Activated naive CD8-positive, alpha-beta T cell treated with anti-CD3 and anti-CD28 coated beads for 36 hours (primary cell): Measurements from ENCODE around the gene ANKMY2. TPM values are rescaled to one million over a fixed set of nuclear protein-coding genes. Genes with fewer than 3 reads are reported as not detected.
"Not testable (repeated sequence)": the region's sequence is repeated elsewhere in the genome, so short reads cannot be mapped to it uniquely, and the experiment has no call there.

Experiments
- DNase-seq: peaks from one replicate; pipeline ENCODE4 v3.0.0; 2021
- H3K27ac Mint-ChIP-seq: one replicate; pipeline ENCODE4 v1.8.0; 2022; ENCODE audit warnings: mild to moderate bottlenecking, moderate library complexity, mixed read lengths
- H3K27me3 Mint-ChIP-seq: one replicate; pipeline ENCODE4 v1.8.0; 2022; ENCODE audit warnings: mild to moderate bottlenecking, mixed read lengths
- H3K36me3 Mint-ChIP-seq: one replicate; pipeline ENCODE4 v1.8.0; 2021; ENCODE audit warnings: mild to moderate bottlenecking, mixed read lengths
- H3K4me1 Mint-ChIP-seq: one replicate; pipeline ENCODE4 v1.8.0; 2021; ENCODE audit warnings: mixed read lengths
- H3K4me3 Mint-ChIP-seq: one replicate; pipeline ENCODE4 v1.8.0; 2022; ENCODE audit warnings: mild to moderate bottlenecking, moderate library complexity, mixed read lengths
- H3K9me3 Mint-ChIP-seq: one replicate; pipeline ENCODE4 v1.8.0; 2022; ENCODE audit warnings: mixed read lengths
- total RNA-seq, 2 experiments: library from RNA; stranded (reverse); gene quantifications; one replicate each; pipeline ENCODE4 v1.2.3, GENCODE V29; 2021

Gene ANKMY2
- total RNA-seq: 10 to 100 TPM; 12.1 to 12.5 TPM

DNA sequence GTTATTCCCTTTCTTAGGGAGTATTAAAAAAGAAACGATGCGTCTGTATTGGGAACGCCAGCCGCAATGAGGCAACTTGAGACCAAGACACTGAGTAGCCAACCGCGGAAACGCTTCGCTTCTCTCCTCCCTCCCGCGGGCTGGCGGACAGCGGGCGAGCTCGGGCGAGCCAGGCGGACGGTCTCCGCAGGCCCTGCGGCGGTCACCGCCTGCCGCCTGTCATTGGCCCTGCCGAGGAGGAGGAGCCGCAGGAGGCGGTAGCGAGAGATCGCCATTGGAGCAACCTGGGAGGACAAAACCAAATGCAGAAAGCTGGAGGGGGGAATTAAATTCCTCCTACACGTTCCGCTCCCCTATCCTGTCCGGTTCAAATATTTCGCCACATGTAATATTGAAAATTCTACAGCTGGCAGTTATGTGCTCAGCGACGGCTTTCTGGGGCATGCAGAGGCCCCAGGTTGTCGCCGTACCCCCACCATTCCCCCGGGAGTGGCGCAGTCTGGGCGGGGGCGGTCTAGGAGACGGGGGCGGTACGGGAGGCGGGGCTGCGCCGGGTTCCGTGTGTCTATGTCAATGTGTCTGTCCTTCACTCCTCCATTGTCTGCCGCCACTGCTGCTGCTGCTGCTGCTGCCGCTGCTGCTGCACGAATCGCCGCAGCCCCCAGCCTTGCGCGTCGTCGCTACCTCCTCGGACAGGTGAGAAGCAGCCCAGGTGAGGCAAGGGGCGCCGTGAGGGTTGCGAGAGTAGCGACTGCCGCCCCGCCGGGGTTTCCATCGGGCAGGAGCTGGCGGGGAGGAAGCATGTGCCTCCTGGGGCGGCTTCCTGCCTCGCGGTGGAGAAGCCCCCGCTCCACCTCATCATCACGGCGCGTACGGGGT, at the start of gene ANKMY2, which contains the start of gene BZW2:
Gene ANKMY2, minus strand, starts transcription at position 162 of the 879 bp plus-strand sequence. CDS start 181 bp downstream, outside the sequence.
Gene BZW2, plus strand, starts transcription at position 589 of the 879 bp plus-strand sequence. CDS start 19,263 bp downstream, outside the sequence.
- peak within 1 kb of the TSS; percentile 99 for H3K4me3 Mint-ChIP-seq
- H3K36me3 Mint-ChIP-seq: peaks cover 43% of the 10 kb centered on the region
- no peaks in the 10 kb centered on the region for H3K27me3 Mint-ChIP-seq
- peak; percentile 95 for DNase-seq
- H3K9me3 Mint-ChIP-seq: no peaks in the 10 kb centered on the region
- H3K4me1 Mint-ChIP-seq: peaks cover 50% of the 10 kb centered on the region
- peak within 1 kb of the TSS; percentile 99 for H3K27ac Mint-ChIP-seq

DNA sequence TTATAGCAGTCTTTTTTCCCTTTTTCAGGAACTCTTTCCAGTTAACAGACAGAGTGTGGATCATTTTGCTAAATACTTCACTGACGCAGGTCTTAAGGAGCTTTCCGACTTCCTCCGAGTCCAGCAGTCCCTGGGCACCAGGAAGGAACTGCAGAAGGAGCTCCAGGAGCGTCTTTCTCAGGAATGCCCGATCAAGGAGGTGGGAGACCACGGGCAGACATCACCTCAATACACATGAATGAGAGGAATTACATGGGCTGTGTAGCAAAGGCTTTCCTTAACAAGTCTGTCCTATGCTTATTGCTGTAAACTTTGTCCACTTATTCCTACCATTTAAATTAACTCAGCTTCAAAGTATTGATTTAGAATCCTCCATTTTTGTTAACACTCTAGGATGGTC, 49.3 kb upstream of the ANKMY2 start:
- H3K36me3 Mint-ChIP-seq: peaks cover 55% of the 10 kb centered on the region
- H3K27ac Mint-ChIP-seq: no peak overlapping the region
- no peak for DNase-seq
- H3K4me1 Mint-ChIP-seq: peaks cover 8% of the 10 kb centered on the region
- no peaks in the 10 kb centered on the region for H3K27me3 Mint-ChIP-seq
- H3K4me3 Mint-ChIP-seq: no peak overlapping the region
- H3K9me3 Mint-ChIP-seq: no peaks in the 10 kb centered on the region

DNA sequence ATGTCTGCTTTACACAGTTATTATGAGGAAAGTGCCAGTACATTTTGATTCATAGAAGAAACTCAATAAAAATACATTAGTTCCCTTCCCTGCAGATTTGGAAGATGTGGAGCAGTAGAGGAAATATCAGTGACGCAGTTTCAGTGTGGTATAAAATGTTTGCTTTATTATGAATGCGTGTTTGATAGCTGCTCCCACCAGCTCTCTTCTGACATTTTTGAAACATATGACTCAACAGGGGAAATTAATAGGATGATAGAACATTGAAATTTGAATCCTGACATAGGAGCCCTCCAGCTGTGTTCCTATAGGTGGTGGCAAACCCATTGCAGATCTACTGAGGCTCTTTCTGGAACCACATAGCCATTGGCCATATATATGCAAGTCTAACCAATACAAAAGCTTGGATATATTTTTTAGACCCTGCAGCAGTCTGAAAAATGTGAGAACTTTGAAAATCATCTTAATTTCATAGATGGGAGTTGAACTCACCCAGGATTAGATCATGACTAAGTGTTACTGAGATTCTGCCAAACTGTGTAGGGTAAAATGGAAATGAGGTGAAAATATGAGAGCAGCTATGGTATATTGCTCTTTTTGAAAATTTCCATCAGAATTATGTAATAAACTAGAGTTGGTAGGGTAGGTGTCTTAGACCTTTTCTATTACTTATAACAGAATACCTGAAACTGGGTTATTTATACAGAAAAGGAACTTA, 48.2 kb upstream of the ANKMY2 start:
- Mint-ChIP-seq H3K4me3 (no peak overlapping the region), H3K36me3 (peaks cover 48% of the 10 kb centered on the region), H3K27me3 (no peaks in the 10 kb centered on the region), H3K4me1 (peaks cover 8% of the 10 kb centered on the region), H3K27ac (no peak overlapping the region), H3K9me3 (no peaks in the 10 kb centered on the region)
- no peak for DNase-seq

DNA sequence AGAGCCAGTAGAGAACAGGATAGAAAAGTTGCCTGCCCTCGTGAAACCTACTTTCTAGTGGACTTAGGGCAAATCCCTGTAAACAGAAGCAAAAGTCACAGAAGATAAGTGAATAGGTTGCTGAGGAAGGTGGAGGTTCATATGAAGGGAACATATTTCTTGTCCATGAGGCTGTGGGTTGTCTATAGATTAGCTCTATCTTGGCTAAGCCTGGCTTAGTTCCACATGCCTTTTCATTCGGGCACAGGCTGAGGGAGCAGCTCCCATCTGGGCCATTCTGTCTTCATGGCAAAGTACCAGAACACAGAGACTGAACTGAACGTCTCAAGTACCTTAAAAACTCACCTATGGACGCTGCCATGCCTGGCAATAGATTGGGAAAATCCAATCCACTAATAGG, 45.7 kb upstream of the ANKMY2 start:
- H3K4me3 Mint-ChIP-seq: no peak overlapping the region
- no peaks in the 10 kb centered on the region for H3K9me3 Mint-ChIP-seq
- H3K36me3 Mint-ChIP-seq: peaks cover 36% of the 10 kb centered on the region
- H3K27me3 Mint-ChIP-seq: no peaks in the 10 kb centered on the region
- H3K4me1 Mint-ChIP-seq: peaks cover 8% of the 10 kb centered on the region
- no peak for DNase-seq
- no peak overlapping the region for H3K27ac Mint-ChIP-seq

DNA sequence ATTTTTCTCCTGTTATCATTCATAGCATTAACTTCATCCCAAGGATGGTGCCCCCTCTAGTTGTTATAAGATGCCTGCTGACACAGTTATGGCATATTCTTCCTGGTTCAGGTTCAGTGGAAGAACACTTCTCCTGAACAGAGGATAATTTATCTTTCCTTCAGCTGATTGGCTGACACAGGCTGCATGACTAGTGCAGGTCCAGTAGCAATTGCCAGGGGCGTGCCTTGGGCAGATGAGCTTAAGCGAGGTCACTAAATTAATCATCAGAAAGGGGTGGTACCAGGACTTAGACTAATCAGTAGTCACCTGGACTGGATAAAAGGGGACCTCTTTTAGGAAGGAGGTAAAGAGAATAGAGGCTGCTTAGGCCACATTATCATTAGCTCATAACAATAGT, 42.7 kb upstream of the ANKMY2 start:
- Mint-ChIP-seq H3K36me3 (peaks cover 44% of the 10 kb centered on the region), H3K4me1 (peaks cover 21% of the 10 kb centered on the region), H3K27me3 (no peaks in the 10 kb centered on the region), H3K9me3 (no peaks in the 10 kb centered on the region), H3K27ac (no peak overlapping the region), H3K4me3 (no peak overlapping the region)
- DNase-seq: no peak

DNA sequence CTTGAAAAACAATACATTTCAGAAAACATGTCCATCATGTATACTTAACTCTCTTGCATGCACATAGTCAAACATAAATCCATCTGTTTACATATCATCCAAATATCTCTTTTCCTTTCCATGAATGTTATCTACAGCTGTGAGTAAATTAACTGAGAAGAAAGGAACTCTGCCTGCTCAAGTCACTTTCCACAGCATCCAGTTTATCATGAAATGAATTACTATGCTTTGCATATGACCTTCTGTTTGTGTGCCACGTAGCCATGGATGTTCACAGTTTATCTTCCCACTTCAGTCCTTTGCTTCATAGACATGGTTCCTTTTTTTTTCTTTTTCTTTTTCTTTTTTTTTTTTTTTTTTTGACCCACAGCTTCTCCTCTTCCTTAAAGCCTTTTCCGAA, 40.0 kb upstream of the ANKMY2 start:
- Mint-ChIP-seq H3K9me3 (no peaks in the 10 kb centered on the region), H3K36me3 (peaks cover 45% of the 10 kb centered on the region), H3K27ac (peak overlapping the region; percentile 79), H3K4me1 (peaks cover 23% of the 10 kb centered on the region), H3K4me3 (no peak overlapping the region), H3K27me3 (no peaks in the 10 kb centered on the region)
- no peak for DNase-seq

DNA sequence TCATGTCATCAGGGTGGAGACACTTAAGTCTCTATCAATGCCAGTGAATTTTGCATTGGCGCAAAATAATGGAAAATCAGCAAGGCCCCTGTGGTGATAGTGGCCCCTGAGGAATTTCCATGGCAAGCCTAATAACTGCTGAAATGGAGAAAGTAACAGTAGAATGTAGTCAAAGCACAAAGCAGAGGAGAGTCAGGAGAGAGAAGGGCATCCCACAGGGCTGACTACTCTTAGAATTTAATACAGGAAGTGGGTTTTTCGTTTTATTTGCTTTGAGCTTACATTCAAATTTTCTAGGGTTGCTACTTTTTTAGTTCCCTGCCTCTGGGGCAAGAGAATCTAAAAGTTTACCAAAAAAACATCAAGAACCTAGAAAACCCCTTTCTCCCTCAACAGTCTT, 39.4 kb upstream of the ANKMY2 start:
- DNase-seq: peak; percentile 2
- Mint-ChIP-seq H3K27me3 (no peaks in the 10 kb centered on the region), H3K4me3 (no peak overlapping the region), H3K9me3 (no peaks in the 10 kb centered on the region), H3K36me3 (peaks cover 51% of the 10 kb centered on the region), H3K4me1 (peaks cover 23% of the 10 kb centered on the region), H3K27ac (peak overlapping the region; percentile 79)

DNA sequence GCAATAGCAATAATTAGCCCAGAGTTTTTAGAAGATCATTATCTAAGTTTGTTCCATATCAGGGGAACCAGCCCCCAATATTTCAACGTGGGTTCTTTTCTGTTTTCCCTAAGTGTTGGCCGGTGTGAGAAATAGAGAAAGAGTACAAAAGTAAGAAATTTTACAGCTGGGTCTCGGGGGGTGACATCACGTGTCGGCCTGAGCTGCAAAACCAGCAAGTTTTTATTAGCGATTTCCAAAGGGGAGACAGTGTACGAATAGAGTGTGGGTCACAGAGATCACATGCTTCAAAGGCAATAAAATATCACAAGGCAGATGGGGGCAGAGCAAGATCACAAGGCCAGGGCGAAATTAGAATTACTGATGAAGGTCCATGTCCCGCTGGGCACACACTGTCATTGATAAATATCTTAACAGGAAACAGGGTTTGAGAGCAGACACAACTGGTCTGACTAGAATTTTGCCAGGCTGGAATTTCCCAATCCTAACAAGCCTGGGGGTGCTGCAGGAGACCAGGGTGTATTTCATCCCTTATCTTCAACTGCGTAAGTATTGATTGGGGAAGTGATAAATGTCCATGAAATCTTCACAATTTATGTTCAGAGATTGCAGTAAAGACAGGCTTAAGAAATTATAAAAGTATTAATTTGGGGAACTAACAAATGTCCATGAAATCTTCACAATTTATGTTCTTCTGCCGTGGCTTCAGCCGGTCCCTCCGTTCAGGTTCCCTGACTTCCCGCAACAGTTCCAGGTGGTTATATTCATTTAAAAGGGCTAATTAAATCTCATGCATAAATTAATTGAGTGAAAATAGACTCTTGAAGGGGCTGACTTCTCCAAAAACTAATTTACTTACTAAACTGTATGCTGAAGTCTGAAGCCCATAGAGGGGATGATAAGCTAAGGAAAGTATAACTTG, 33.4 kb upstream of the ANKMY2 start:
- DNase-seq, H3K9me3 Mint-ChIP-seq, H3K4me3 Mint-ChIP-seq, H3K27ac Mint-ChIP-seq, H3K27me3 Mint-ChIP-seq, H3K4me1 Mint-ChIP-seq: not testable (repeated sequence)
- H3K36me3 Mint-ChIP-seq: peaks cover 50% of the 10 kb centered on the region

DNA sequence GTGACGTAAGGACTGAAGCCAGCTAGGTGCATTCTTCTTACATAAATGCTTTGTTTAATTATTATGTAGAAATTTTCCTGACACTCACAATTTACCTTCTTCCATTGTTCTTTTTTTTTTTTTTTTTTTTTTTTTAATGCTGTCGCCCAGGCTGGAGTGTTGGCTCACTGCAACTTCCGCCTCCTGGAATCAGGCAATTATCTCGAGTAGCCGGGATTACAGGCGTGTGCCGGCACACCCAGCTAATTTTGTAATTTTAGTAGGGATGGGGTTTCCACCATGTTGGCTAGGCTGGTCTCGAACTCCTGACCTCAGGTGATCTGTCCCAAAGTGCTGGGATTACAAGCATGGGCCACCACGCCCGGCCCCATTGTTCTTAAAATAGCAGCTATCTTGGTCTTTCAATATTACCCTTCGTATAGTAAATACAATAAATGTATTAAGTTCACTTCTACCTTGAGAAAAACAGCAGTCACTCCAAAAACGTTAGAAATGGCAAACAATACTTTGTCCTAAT, 32.5 kb upstream of the ANKMY2 start:
- Mint-ChIP-seq H3K36me3 (peaks cover 50% of the 10 kb centered on the region), H3K27ac (no peak overlapping the region), H3K4me3 (no peak overlapping the region), H3K9me3 (no peaks in the 10 kb centered on the region), H3K4me1 (peaks cover 4% of the 10 kb centered on the region), H3K27me3 (no peaks in the 10 kb centered on the region)
- DNase-seq: no peak

DNA sequence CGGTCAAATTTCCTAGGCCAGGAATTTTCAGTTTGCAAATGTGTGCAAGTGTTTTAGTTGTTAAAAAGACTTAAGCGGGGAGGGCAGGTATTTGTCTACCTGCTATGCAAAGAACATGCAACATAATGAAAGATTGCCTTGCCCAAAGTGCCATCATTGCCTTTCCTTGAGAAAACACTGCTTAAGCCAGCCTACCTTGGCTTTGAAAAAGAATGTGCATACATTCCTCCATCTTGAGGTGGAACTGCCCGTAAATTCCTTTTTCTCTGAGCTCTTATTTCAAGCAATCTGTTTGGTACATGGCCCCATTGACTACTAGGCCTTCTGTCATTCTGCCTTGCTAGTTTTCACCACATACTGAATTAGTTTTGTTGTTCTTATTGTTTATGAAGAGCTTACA, 29.7 kb upstream of the ANKMY2 start:
- Mint-ChIP-seq H3K9me3 (peaks cover 1% of the 10 kb centered on the region), H3K27ac (no peak overlapping the region), H3K4me3 (no peak overlapping the region), H3K27me3 (no peaks in the 10 kb centered on the region), H3K4me1 (peaks cover 11% of the 10 kb centered on the region), H3K36me3 (peaks cover 52% of the 10 kb centered on the region)
- DNase-seq: no peak

DNA sequence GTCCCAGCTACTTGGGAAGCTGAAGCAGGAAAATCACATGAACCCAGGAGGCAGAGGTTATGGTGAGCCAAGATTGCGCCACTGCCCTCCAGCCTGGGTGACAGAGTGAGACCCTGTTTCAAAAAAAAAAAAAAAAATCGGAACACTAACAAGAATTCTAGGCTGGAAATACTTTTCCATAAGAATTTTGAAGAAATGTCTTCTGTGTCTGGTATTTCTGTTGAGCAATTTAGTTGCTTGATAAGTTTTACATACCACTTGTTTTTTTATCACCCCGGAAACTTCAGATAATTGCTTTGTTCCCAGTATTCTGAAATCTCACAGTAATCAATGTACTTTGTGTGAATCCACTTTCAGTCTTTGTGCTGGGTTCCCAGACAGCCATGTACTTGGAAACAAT, 26.3 kb upstream of the ANKMY2 start:
- Mint-ChIP-seq H3K27ac (no peak overlapping the region), H3K36me3 (peaks cover 60% of the 10 kb centered on the region), H3K4me1 (peaks cover 19% of the 10 kb centered on the region), H3K27me3 (no peaks in the 10 kb centered on the region), H3K4me3 (no peak overlapping the region), H3K9me3 (peaks cover 1% of the 10 kb centered on the region)
- DNase-seq: no peak

DNA sequence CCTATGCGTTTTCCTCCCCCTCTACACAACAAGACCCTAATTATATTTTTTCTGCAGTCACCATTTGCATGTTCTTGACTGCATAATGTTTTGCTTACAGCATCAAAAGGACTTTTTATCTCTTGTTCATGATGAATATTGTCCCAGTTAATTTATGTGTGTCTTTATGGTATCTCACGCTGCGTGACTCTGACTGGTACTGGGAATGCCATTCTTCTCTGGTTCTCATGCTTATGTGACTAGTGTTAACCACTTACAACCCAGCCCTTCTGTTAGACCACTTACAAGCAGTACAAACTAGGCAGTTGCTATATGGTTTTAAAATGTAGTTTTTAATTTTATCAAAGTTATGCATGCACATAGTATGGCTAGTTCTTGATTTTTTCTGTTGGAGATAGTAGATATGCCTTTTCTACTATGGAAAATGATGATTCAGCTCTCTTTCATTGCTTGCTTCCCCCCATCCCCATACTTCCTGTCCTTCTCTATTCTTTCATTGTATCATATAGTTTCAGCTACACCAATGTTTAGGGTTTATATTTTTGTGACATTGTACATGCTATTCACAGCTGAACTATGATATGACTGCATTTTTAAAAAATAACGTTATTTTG, 25.3 kb upstream of the ANKMY2 start:
- H3K9me3 Mint-ChIP-seq: peaks cover 1% of the 10 kb centered on the region
- H3K27me3 Mint-ChIP-seq: no peaks in the 10 kb centered on the region
- H3K4me1 Mint-ChIP-seq: peaks cover 19% of the 10 kb centered on the region
- no peak overlapping the region for H3K27ac Mint-ChIP-seq
- H3K4me3 Mint-ChIP-seq: no peak overlapping the region
- H3K36me3 Mint-ChIP-seq: peaks cover 57% of the 10 kb centered on the region
- no peak for DNase-seq

DNA sequence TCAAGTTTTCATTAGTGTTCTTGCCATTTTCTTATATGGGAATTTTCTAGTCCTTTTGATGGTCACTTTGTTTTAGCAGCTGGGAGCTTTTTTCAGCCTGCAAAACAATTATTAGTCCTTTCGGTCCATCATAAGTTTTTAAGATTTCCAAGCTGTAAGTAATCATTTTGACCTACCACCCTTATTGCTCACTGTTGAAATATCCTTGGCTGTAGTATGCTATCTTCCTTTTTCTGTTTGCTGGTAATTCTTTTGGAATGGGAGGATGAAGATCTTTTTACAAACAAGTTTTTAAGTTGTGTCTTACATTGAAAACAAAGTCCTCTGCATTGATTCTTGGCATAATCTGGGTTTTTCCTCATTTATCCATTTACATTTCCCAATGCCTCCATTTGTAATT, 24.5 kb upstream of the ANKMY2 start:
- H3K27ac Mint-ChIP-seq: no peak overlapping the region
- no peak for DNase-seq
- H3K9me3 Mint-ChIP-seq: peaks cover 1% of the 10 kb centered on the region
- H3K4me1 Mint-ChIP-seq: peaks cover 19% of the 10 kb centered on the region
- H3K36me3 Mint-ChIP-seq: peaks cover 59% of the 10 kb centered on the region
- no peak overlapping the region for H3K4me3 Mint-ChIP-seq
- H3K27me3 Mint-ChIP-seq: no peaks in the 10 kb centered on the region

DNA sequence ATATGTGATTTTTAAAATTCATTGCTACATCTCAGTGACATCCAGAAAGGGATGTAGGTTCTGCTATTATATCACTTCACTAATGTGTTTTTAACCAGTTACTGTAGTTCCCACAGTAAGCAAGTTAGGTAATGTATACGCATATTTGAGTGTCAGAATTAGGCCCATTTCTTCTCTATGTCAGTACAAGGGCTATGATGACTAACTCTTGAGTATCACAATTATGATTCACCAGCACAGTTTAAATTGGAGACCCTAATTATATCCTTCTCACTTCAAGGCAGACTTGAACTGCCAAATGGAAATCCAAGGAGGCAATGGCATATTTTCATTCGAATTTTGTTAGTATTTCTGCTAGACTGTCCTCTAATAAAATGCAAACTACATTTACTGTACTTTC, 24.0 kb upstream of the ANKMY2 start:
- no peak for DNase-seq
- Mint-ChIP-seq H3K36me3 (peaks cover 59% of the 10 kb centered on the region), H3K27ac (no peak overlapping the region), H3K4me3 (no peak overlapping the region), H3K9me3 (peaks cover 1% of the 10 kb centered on the region), H3K27me3 (no peaks in the 10 kb centered on the region), H3K4me1 (peaks cover 19% of the 10 kb centered on the region)
